Measurements from ENCODE around the gene WDR31. TPM values are rescaled to one million over a fixed set of nuclear protein-coding genes. Genes with fewer than 3 reads are reported as not detected.
"Not testable (repeated sequence)": the region's sequence is repeated elsewhere in the genome, so short reads cannot be mapped to it uniquely, and the experiment has no call there.

The WDR31 gene
- polyA plus RNA-seq, 1 experiment, result 0.97 TPM

DNA sequence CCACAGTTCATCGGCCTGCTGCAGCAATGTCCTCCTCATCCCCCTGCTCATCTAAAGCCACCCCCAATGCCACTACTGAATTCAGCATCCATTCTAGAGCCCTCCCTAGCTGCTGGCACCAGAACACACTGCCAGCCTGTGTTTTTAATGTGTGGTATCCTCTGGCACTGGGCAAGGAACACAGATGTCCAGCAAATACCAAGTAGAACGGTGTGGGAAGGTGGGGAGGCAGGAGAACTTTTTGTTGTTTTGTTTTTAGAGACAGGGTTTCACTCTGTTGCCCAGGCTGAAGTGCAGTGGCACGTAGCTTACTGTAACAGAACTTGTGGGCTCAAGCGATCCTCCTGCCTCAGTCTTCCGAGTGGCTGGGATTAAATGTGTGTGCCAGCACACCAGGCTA is 32.0 kb upstream of the WDR31 start:
- TF ChIP-seq CTCF (IDR thresholded peaks at IDR 0.05; ENCODE audit: low read depth, low read length), result no peak
- DNase-seq (ENCODE audit: low read depth, low spot score), result no peak
- H3K9me3 ChIP-seq (ENCODE audit: control insufficient read depth, insufficient read depth, low read length), result no peaks in the 10 kb centered on the region; the same call in 1 of the 2 replicates
- CTCF ChIA-PET, result interaction anchor here (0.9 kb wide), 1 partner anchor 29 kb away, joined by 3 read pairs; the partner anchor contains the start of gene ALAD
- no peak overlapping the region for H3K27ac ChIP-seq (ENCODE audit: low read depth, low read length)
- H3K4me3 ChIP-seq (ENCODE audit: low read depth, low read length), result no peak overlapping the region
- POLR2A ChIA-PET, result no interaction called here
- peaks cover 2% of the 10 kb centered on the region for H3K27me3 ChIP-seq (ENCODE audit: control insufficient read depth, insufficient read depth, low read length)

DNA sequence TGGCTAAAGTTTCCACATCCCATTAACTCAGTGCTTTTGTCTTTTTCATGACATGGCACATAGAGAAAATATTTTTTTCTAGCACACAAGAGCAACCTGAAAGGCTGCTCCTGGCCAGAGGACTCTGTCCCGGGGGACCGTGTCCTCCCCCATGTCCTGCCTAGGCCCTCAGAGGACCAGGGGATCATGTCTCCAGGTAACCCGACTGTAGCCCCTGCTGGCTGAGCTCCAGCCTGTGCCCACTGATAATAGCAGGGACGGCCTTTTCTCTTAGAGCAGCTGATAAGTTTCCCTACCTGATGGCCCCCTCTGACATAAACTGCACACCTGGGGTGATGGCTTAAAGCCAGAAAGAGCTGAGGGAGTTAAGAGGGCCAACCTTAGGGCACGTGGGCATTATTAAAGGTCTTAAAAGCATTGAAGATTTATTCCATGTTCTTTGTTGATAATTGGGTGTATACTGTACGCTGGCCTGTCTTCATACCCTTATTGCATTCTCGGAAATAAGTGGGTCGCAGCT is 30.8 kb upstream of the WDR31 start:
- Histone ChIP-seq H3K9me3 (ENCODE audit: control insufficient read depth, insufficient read depth, low read length) (no peaks in the 10 kb centered on the region; the same call in 1 of the 2 replicates), H3K27ac (ENCODE audit: low read depth, low read length) (no peak overlapping the region), H3K27me3 (ENCODE audit: control insufficient read depth, insufficient read depth, low read length) (peaks cover 5% of the 10 kb centered on the region), H3K4me3 (ENCODE audit: low read depth, low read length) (no peak overlapping the region)
- CTCF ChIA-PET, result no interaction called here
- no peak for TF ChIP-seq CTCF (IDR thresholded peaks at IDR 0.05; ENCODE audit: low read depth, low read length)
- POLR2A ChIA-PET, result no interaction called here
- no peak for DNase-seq (ENCODE audit: low read depth, low spot score)

DNA sequence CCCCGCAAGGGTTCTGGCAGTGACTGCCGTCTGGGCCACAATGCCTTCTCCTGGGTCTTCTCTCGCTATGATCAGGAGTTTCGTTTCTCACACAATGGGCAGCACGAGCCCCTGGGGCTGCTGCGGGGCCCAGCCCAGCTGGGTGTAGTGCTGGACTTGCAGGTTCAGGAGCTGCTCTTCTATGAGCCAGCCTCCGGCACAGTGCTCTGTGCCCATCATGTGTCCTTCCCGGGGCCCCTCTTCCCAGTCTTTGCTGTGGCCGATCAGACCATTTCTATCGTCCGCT is 29.7 kb upstream of the WDR31 start:
- Histone ChIP-seq H3K4me3 (ENCODE audit: low read depth, low read length) (no peak overlapping the region), H3K9me3 (ENCODE audit: control insufficient read depth, insufficient read depth, low read length) (no peaks in the 10 kb centered on the region; the same call in 1 of the 2 replicates), H3K27ac (ENCODE audit: low read depth, low read length) (no peak overlapping the region), H3K27me3 (ENCODE audit: control insufficient read depth, insufficient read depth, low read length) (peaks cover 5% of the 10 kb centered on the region)
- CTCF ChIA-PET, result no interaction called here
- no peak for TF ChIP-seq CTCF (IDR thresholded peaks at IDR 0.05; ENCODE audit: low read depth, low read length)
- no peak for DNase-seq (ENCODE audit: low read depth, low spot score)
- POLR2A ChIA-PET, result interaction anchor here (0.6 kb wide), 1 partner anchor 11 kb away, joined by 3 read pairs; no protein-coding TSS in a partner anchor

GRCh38 chr9:113368982-113369854 is 29.1 kb upstream of the WDR31 start:
- H3K27ac ChIP-seq (ENCODE audit: low read depth, low read length), result no peak overlapping the region
- no peak for TF ChIP-seq CTCF (IDR thresholded peaks at IDR 0.05; ENCODE audit: low read depth, low read length)
- no peak for DNase-seq (ENCODE audit: low read depth, low spot score)
- H3K4me3 ChIP-seq (ENCODE audit: low read depth, low read length), result no peak overlapping the region
- ChIA-PET POLR2A (no interaction called here), CTCF (interaction anchor here (0.7 kb wide), 1 partner anchor 101 kb away, joined by 3 read pairs; no protein-coding TSS in a partner anchor)
- no peaks in the 10 kb centered on the region; the same call in 1 of the 2 replicates for H3K9me3 ChIP-seq (ENCODE audit: control insufficient read depth, insufficient read depth, low read length)
- H3K27me3 ChIP-seq (ENCODE audit: control insufficient read depth, insufficient read depth, low read length), result peaks cover 5% of the 10 kb centered on the region

GRCh38 chr9:113368348-113368981 is 28.4 kb upstream of the WDR31 start:
- CTCF ChIA-PET, result interaction anchor here (0.7 kb wide), 1 partner anchor 102 kb away, joined by 3 read pairs; no protein-coding TSS in a partner anchor
- Histone ChIP-seq H3K9me3 (ENCODE audit: control insufficient read depth, insufficient read depth, low read length) (no peaks in the 10 kb centered on the region), H3K27me3 (ENCODE audit: control insufficient read depth, insufficient read depth, low read length) (peaks cover 5% of the 10 kb centered on the region), H3K4me3 (ENCODE audit: low read depth, low read length) (no peak overlapping the region), H3K27ac (ENCODE audit: low read depth, low read length) (no peak overlapping the region)
- DNase-seq (ENCODE audit: low read depth, low spot score), result no peak
- POLR2A ChIA-PET, result no interaction called here
- no peak for TF ChIP-seq CTCF (IDR thresholded peaks at IDR 0.05; ENCODE audit: low read depth, low read length)

GRCh38 chr9:113365652-113366051 is 25.6 kb upstream of the WDR31 start:
- H3K27ac ChIP-seq (ENCODE audit: low read depth, low read length); CTCF ChIA-PET; POLR2A ChIA-PET; DNase-seq (ENCODE audit: low read depth, low spot score); H3K4me3 ChIP-seq (ENCODE audit: low read depth, low read length); H3K9me3 ChIP-seq (ENCODE audit: control insufficient read depth, insufficient read depth, low read length); H3K27me3 ChIP-seq (ENCODE audit: control insufficient read depth, insufficient read depth, low read length): not testable (repeated sequence)

All from AG04450 (cell line).